ENCODE results near the gene ATP13A2.

Gene ATP13A2

GRCh38 chr1:17027900-17028299 is 16.2 kb upstream of the ATP13A2 start:
- no peak for DNase-seq

GRCh38 chr1:17027403-17027802 is 15.7 kb upstream of the ATP13A2 start:
- no peak for DNase-seq

GRCh38 chr1:17024721-17025120 is 13.0 kb upstream of the ATP13A2 start:
- no peak for DNase-seq

GRCh38 chr1:17023573-17023972 is 11.8 kb upstream of the ATP13A2 start:
- DNase-seq: no peak

DNA sequence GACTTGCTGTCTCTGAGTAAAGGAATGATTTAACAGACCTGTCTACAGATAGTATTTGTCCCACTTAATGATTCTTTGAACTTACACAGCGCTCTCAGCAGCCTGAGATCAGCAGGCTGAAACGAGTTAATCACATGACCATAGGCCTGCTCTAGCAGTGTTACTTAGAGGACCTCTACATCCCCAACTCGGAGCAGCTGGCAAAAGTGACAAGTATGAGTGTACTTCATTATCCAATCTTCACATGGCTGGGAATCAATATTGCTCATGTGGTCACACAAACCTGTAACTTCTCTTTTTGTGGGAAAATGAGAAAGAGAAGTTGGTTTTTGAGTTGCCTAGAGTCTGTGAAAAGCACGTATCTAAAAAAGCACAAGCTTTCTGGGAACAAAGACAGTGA is 11.4 kb upstream of the ATP13A2 start:
- no peak for DNase-seq

GRCh38 chr1:17021896-17022295 is 10.2 kb upstream of the ATP13A2 start:
- DNase-seq: no peak

GRCh38 chr1:17020502-17020901 is 8.8 kb upstream of the ATP13A2 start:
- DNase-seq: no peak

DNA sequence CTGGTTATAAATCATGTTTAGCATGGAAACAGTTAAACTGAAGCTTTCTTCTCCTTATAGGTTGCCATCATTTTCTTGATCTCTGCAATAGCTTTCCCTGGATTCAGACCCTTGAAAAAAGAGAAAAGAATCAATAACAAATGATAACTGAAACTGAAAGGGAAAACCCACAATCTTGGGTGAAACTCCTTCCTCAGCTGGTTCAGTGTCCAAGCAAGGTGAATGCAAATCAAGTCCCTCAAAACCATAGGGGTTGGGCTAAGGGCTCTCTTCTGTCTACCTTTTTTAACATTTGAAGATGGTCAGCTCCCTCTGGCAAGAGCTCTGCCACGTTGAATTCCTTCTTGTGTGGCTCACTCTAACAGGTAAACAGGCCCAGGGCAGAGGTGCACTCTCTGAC is 7.1 kb upstream of the ATP13A2 start:
- no peak for DNase-seq

- DNase-seq: no peak
Measured at GRCh38 chr1:17017435-17017834, 5.7 kb upstream of the ATP13A2 start.

DNA sequence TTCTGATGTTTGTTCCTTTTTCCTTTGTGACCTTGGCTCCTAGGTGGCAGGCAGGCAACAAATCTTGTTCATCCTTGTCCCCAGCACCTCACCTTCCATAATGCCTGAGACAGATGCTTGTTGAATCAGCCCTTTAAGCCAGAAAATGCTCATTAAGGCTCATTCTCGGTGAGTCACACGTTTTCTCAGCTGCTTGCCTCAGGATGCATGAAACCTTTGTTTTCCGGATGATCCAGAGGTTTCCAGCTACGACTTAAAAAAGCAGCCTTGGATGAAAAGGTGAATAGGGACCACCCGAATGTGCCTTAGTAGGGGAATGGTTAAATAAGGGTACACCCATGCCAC is 4.6 kb upstream of the ATP13A2 start:
- DNase-seq: no peak

- DNase-seq: no peak
Measured at GRCh38 chr1:17014671-17015567, 3.2 kb upstream of the ATP13A2 start.

- no peak for DNase-seq
Measured at GRCh38 chr1:17013491-17014320, 2.0 kb upstream of the ATP13A2 start.

DNA sequence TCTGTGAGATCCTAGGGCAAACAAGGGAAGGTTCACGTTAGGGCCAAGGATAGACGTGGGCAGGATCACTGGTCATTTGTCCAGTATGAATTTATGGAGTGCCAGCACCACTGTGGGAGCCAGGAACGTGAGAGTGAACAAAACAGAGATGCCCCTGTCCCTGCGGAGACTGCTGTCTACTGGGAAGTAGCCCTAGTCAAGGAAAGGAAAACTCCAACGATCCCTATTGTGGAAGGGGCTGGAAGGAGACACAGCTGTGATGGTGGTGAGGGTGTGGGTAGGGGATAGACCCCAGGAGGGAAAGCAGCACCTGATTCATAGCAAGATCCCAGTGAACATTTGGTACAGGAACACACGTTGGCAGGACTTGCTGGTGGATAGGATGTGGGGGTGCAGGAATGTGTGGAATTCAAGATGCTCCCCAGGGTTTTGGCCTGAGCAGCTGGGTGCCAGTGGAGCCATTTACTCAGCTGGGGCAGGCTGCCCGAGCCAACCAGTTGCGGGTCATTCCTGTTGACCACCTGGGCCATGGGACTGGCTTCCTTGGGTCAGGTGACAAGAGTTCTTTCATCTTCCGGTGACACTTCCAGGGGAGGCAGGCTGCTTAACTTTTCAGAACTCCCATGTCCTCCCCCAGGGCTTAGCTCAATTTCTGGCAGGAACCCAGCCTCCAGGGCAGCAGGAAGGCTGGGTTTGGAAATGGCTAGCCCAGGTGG is 1.2 kb upstream of the ATP13A2 start:
- no peak for DNase-seq

DNA sequence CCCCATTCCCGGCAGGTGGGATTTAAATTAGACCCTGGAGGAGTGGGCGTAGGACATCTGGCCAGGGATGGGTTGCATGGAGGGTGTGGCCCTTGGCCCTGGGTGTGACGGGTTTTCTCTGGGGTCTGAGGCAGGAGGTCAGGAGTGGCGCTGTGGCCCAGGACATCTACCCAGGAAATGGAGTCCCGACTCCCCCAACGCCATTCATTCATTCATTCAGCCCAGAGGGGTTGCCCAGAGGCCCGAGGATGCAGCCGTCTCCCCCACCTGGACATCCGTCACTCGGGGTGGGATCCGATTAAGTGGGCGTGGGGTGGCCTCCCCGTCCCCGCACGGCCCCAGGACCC is 663 bp downstream of the ATP13A2 start:
- DNase-seq: no peak

DNA sequence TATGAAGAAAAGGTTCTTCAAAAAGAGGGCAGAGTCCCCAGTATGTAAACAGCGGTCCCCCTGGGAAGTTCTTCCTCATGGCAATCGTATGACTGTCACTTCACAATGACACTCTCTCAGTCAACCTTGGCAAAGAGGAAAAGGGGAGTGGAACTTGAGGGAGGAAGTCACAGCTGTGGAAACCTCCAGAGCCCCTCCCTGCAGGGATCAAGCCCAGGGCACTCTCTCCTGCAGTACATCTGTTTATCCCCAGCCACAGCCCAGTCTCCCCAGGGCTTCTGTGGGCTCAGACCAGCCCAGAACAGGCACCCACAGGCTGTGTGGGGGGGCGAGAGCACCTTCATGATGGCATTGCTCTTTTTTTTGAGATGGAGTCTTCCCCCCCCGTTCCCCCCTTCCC is 2.0 kb downstream of the ATP13A2 start:
- no peak for DNase-seq

- no peak for DNase-seq
Measured at GRCh38 chr1:17008208-17008855, 3.4 kb downstream of the ATP13A2 start.

DNA sequence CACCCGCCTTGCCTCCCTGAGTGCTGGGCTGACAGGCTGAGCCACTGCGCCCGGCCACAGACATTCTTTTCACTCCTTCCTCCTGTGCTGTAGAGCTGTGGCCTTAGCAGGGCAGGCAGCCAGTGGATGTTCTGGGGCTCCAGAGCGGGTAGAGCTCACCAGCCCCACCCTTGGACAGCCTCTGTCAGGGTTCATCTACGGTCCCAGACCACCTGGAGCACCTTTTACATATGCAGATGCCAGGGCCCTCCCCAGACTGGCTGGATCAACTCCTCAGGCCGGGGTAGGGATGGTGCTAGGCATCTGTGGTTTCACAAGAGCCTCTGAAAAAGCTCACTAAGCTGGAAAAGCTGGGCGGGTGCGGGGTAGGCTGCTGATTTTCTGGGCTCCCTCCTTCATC is 4.6 kb downstream of the ATP13A2 start:
- no peak for DNase-seq

GRCh38 chr1:17005365-17005740 is 6.4 kb downstream of the ATP13A2 start:
- no peak for DNase-seq

DNA sequence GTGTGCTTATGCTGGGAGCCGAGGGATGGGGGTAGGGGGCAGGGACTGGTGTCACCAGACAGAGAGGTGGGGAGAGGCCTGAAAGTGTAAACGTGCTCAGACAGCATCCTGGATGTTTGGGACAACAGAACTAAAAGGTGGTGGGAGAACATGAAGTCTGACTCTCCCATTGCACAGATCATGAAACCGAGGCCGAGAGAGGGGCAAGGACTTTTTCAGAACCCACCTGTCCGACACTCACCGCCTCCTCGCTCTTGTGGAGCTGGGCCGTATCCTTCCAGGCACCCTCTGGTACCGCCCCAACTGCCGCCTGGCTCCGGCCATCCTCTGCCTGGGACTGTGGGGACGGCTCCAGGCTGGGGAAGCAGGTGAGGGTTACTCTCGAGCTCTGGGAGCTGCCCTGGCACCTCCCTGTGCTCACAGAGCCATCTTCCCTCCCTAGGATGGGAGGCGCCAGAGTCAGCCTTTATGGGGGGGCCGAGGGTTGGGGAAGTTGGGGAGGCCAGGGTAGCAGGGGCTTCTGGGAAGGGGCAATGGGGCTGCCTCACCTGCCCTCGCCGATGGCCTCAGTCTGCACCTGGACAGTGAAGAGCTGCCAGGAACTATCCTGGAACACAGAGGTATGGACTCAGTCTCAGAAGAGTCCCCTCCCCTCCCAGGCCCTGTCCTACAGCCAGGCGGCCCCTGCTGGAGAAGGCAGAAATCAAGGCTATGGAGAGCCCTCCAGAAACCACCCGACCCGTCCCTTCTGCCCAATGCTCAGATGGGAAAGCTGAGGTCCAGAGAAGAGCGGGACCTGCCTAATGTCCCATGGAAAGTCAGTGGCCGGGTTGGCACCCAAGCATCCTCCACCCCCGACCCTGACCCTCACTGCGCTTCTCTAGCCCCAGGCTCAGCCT is 7.0 kb downstream of the ATP13A2 start:
- no peak for DNase-seq

DNA sequence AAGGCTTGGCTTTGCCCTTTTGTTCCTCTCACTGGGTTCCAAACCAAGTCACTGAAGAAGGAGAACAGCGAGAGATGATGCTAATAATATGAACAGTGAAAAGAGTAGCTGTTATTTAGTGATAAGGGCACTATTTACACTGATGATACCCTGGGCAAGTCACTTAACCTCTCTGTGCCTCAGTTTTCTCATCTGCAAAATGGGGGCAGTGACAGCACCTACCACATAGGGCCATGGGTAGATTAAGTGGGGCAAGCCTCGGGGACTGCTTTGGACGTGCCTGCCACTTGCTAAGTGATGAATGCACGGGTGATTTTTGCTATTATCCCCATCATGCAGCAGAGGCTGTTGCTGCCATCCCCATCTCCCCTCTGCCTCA is 9.2 kb downstream of the ATP13A2 start:
- DNase-seq: no peak

GRCh38 chr1:17001760-17002523 is 9.8 kb downstream of the ATP13A2 start:
- DNase-seq: no peak

Measured in effector CD4-positive, alpha-beta T cell (primary cell).